Jurkat, Clone E6-1 (cell line): ENCODE measurements around the gene ZNRF1. TPM values are rescaled to one million over a fixed set of nuclear protein-coding genes. Genes with fewer than 3 reads are reported as not detected.
"Not testable (repeated sequence)": the region's sequence is repeated elsewhere in the genome, so short reads cannot be mapped to it uniquely, and the experiment has no call there.

Experiments
- DNase-seq: peaks from one replicate; pipeline ENCODE4 v3.0.0-alpha.2; 2011; ENCODE audit warnings: low read depth, low spot score
- H3K4me3 ChIP-seq: 2 replicates; pipeline ENCODE4 v1.5.1; 2011; ENCODE audit warnings: mild to moderate bottlenecking, low read length, control low read depth, moderate library complexity
- polyA plus RNA-seq: library from polyadenylated mRNA; unstranded; fragments of >200 nt; gene quantifications from one replicate; pipeline ENCODE4 v1.2.1, GENCODE V29; 2012; ENCODE audit warnings: missing spikeins; ENCODE audit not compliant: insufficient read length, insufficient read depth

ZNRF1 gene
- polyA plus RNA-seq: 157 TPM

- H3K4me3 ChIP-seq: peak within 1 kb of the TSS; percentile 97
- peak; percentile 73 for DNase-seq
Measured at GRCh38 chr16:74998481-74999218, at the start of gene ZNRF1. TSS of gene ZNRF1 (plus strand) at chr16:74999024. CDS start at chr16:74999672, 648 bp downstream.

GRCh38 chr16:74949309-74949708 is 49.5 kb upstream of the ZNRF1 start:
- H3K4me3 ChIP-seq: no peak overlapping the region
- DNase-seq: no peak

GRCh38 chr16:74950511-74950910 is 48.3 kb upstream of the ZNRF1 start:
- no peak for DNase-seq
- no peak overlapping the region for H3K4me3 ChIP-seq

- no peak overlapping the region for H3K4me3 ChIP-seq
- no peak for DNase-seq
Measured at GRCh38 chr16:74951206-74951605, 47.6 kb upstream of the ZNRF1 start.

- H3K4me3 ChIP-seq: no peak overlapping the region
- no peak for DNase-seq
Measured at GRCh38 chr16:74951681-74952080, 47.1 kb upstream of the ZNRF1 start.

- no peak for DNase-seq
- H3K4me3 ChIP-seq: no peak overlapping the region
Measured at GRCh38 chr16:74954763-74955162, 44.1 kb upstream of the ZNRF1 start.

- no peak overlapping the region for H3K4me3 ChIP-seq
- DNase-seq: no peak
Measured at GRCh38 chr16:74973304-74973703, 25.5 kb upstream of the ZNRF1 start.

GRCh38 chr16:74975591-74975990 is 23.2 kb upstream of the ZNRF1 start:
- DNase-seq: peak; percentile 71

GRCh38 chr16:74982256-74982655 is 16.6 kb upstream of the ZNRF1 start:
- H3K4me3 ChIP-seq: no peak overlapping the region
- no peak for DNase-seq

More at GRCh38 chr16:74975591-74975990, 23.2 kb upstream of the ZNRF1 start:
- H3K4me3 ChIP-seq: no peak overlapping the region

GRCh38 chr16:74984194-74984528 is 14.7 kb upstream of the ZNRF1 start:
- H3K4me3 ChIP-seq: peak overlapping the region; percentile 96
- DNase-seq: no peak

- DNase-seq: peak; percentile 99
- H3K4me3 ChIP-seq: peak within 1 kb of the TSS; percentile 96
Measured at GRCh38 chr16:74984529-74985296, 14.1 kb upstream of the ZNRF1 start, which contains the start of gene WDR59. TSS of gene WDR59 (minus strand) at chr16:74985123. CDS start at chr16:74985017, 106 bp downstream.

- no peak overlapping the region for H3K4me3 ChIP-seq
- no peak for DNase-seq
Measured at GRCh38 chr16:74987027-74987681, 11.7 kb upstream of the ZNRF1 start.

GRCh38 chr16:74989864-74990263 is 9.0 kb upstream of the ZNRF1 start:
- not testable (repeated sequence) for DNase-seq, H3K4me3 ChIP-seq

GRCh38 chr16:74990832-74991231 is 8.0 kb upstream of the ZNRF1 start:
- no peak for DNase-seq
- H3K4me3 ChIP-seq: no peak overlapping the region

GRCh38 chr16:74991268-74991592 is 7.6 kb upstream of the ZNRF1 start:
- H3K4me3 ChIP-seq: no peak overlapping the region
- DNase-seq: no peak

GRCh38 chr16:74991593-74992403 is 7.0 kb upstream of the ZNRF1 start:
- no peak for DNase-seq
- H3K4me3 ChIP-seq: no peak overlapping the region

- no peak overlapping the region for H3K4me3 ChIP-seq
- DNase-seq: no peak
Measured at GRCh38 chr16:74995986-74996385, 2.8 kb upstream of the ZNRF1 start.

- no peak for DNase-seq
- no peak overlapping the region for H3K4me3 ChIP-seq
Measured at GRCh38 chr16:74997042-74997491, 1.8 kb upstream of the ZNRF1 start.

GRCh38 chr16:74999219-74999608 is 390 bp downstream of the ZNRF1 start:
- no peak for DNase-seq
- H3K4me3 ChIP-seq: peak overlapping the region; percentile 97
